OCI-LY1 (cell line): Measurements from ENCODE around the gene CDK5RAP2.

Source experiments
- H2AFZ ChIP-seq: fragments of 200-600 bp; sonication (generic), shearing (Covaris generic); 2 replicates; pipeline ENCODE4 v1.6.0; 2014; ENCODE audit warnings: antibody characterized with exemption, mild to moderate bottlenecking, low read length
- H3F3A ChIP-seq: fragments of 200-600 bp; sonication (generic), shearing (Covaris generic); 2 replicates; pipeline ENCODE4 v1.6.0; 2014; ENCODE audit warnings: mild to moderate bottlenecking, antibody characterized with exemption, low read length, moderate library complexity; ENCODE audit not compliant: insufficient read depth
- H3K27ac ChIP-seq: fragments of 200-600 bp; sonication (generic); 2 replicates; pipeline ENCODE4 v1.5.1; 2014; ENCODE audit warnings: low read length, mixed run types, mild to moderate bottlenecking, low read depth; ENCODE audit not compliant: poor library complexity, severe bottlenecking
- H3K27me3 ChIP-seq: fragments of 200-600 bp; sonication (generic); 2 replicates; pipeline ENCODE4 v1.6.0; 2014; ENCODE audit warnings: antibody characterized with exemption, mild to moderate bottlenecking, low read length, moderate library complexity; ENCODE audit not compliant: insufficient read depth
- H3K36me3 ChIP-seq: fragments of 200-600 bp; sonication (generic); 2 replicates; pipeline ENCODE4 v1.6.1; 2014; ENCODE audit warnings: mild to moderate bottlenecking, antibody characterized with exemption, low read length, moderate library complexity, mixed read lengths; ENCODE audit not compliant: insufficient read depth
- H3K4me1 ChIP-seq: fragments of 200-600 bp; sonication (generic); 2 replicates; pipeline ENCODE4 v1.5.1; 2014; ENCODE audit warnings: mild to moderate bottlenecking, low read length, moderate library complexity; ENCODE audit not compliant: insufficient read depth, severe bottlenecking
- H3K4me2 ChIP-seq: fragments of 200-600 bp; sonication (generic), shearing (Covaris generic); 2 replicates; pipeline ENCODE4 v1.6.1; 2014; ENCODE audit warnings: low read length
- H3K4me3 ChIP-seq: fragments of 200-600 bp; sonication (generic); 2 replicates; pipeline ENCODE4 v1.5.1; 2014; ENCODE audit warnings: low read length, low read depth, mild to moderate bottlenecking, mixed read lengths; ENCODE audit not compliant: poor library complexity, severe bottlenecking
- H3K79me2 ChIP-seq: fragments of 200-600 bp; shearing (Covaris generic); 2 replicates; pipeline ENCODE4 v1.6.1; 2016; ENCODE audit warnings: mixed run types, low read length, mixed read lengths; ENCODE audit not compliant: insufficient read depth
- H3K9ac ChIP-seq: fragments of 200-600 bp; sonication (generic), shearing (Covaris generic); 2 replicates; pipeline ENCODE4 v1.6.1; 2014; ENCODE audit warnings: mild to moderate bottlenecking, low read length, mixed read lengths
- H3K9me2 ChIP-seq: fragments of 200-600 bp; sonication (generic), shearing (Covaris generic); 2 replicates; pipeline ENCODE4 v1.6.1; 2014; ENCODE audit warnings: low read depth, mild to moderate bottlenecking, low read length, mixed read lengths
- H3K9me3 ChIP-seq: fragments of 200-600 bp; shearing (Covaris generic); 2 replicates; pipeline ENCODE4 v1.6.1; 2014; ENCODE audit warnings: low read length, mixed read lengths
- H4K20me1 ChIP-seq: fragments of 200-600 bp; sonication (generic), shearing (Covaris generic); 2 replicates; pipeline ENCODE4 v1.6.0; 2016; ENCODE audit warnings: mild to moderate bottlenecking, low read length; ENCODE audit not compliant: insufficient read depth
- EZH2 ChIP-seq: fragments of 200-600 bp; sonication (generic), shearing (Covaris generic); IDR thresholded peaks from 2 replicates; pipeline ENCODE4 v1.8.0; 2017; ENCODE audit warnings: borderline replicate concordance, mixed run types, mild to moderate bottlenecking, antibody characterized with exemption, low read length, moderate library complexity, mixed read lengths
- TF ChIP-seq, protein P1 (sequence below): fragments of 200-600 bp; sonication (generic), shearing (Covaris generic); IDR thresholded peaks from 2 replicates; pipeline ENCODE4 v1.5.1; 2017; ENCODE audit warnings: mild to moderate bottlenecking, antibody characterized with exemption, low read length, moderate library complexity, mixed read lengths

CDK5RAP2 gene

DNA sequence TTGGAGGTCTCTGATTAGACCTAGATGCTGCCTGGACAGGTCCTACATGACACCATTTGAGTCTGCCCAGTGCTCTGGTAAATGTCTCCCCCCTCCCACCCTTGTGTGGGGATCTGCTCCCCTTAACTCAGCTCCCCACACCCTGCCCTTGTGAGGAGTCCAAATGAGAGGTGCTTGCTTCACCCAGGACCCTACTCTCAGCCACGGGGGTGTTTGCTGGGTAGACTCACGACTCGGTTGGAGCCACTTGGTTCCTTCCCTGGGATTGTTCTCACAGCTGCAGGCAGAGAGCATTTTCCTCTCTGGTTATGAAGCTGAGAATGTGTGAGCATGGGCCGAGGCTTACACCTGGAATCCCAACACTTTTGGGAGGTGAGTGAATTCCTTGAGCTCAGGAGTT, 204.7 kb downstream of the CDK5RAP2 start:
- H3F3A ChIP-seq, result no peaks in the 10 kb centered on the region
- H3K36me3 ChIP-seq, result no peaks in the 10 kb centered on the region
- no peak overlapping the region for H3K4me2 ChIP-seq
- no peak overlapping the region for H3K9ac ChIP-seq
- no peak overlapping the region for H2AFZ ChIP-seq
- H3K9me3 ChIP-seq, result no peaks in the 10 kb centered on the region
- TF ChIP-seq, protein P1, sequence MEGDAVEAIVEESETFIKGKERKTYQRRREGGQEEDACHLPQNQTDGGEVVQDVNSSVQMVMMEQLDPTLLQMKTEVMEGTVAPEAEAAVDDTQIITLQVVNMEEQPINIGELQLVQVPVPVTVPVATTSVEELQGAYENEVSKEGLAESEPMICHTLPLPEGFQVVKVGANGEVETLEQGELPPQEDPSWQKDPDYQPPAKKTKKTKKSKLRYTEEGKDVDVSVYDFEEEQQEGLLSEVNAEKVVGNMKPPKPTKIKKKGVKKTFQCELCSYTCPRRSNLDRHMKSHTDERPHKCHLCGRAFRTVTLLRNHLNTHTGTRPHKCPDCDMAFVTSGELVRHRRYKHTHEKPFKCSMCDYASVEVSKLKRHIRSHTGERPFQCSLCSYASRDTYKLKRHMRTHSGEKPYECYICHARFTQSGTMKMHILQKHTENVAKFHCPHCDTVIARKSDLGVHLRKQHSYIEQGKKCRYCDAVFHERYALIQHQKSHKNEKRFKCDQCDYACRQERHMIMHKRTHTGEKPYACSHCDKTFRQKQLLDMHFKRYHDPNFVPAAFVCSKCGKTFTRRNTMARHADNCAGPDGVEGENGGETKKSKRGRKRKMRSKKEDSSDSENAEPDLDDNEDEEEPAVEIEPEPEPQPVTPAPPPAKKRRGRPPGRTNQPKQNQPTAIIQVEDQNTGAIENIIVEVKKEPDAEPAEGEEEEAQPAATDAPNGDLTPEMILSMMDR, result no peak
- no peak for TF ChIP-seq EZH2
- H3K79me2 ChIP-seq, result no peaks in the 10 kb centered on the region
- no peaks in the 10 kb centered on the region for H3K4me1 ChIP-seq
- peaks cover 12% of the 10 kb centered on the region; the same call in 1 of the 2 replicates for H3K27me3 ChIP-seq
- no peak overlapping the region for H3K27ac ChIP-seq
- no peaks in the 10 kb centered on the region for H4K20me1 ChIP-seq
- H3K9me2 ChIP-seq, result no peaks in the 10 kb centered on the region
- H3K4me3 ChIP-seq, result no peak overlapping the region

DNA sequence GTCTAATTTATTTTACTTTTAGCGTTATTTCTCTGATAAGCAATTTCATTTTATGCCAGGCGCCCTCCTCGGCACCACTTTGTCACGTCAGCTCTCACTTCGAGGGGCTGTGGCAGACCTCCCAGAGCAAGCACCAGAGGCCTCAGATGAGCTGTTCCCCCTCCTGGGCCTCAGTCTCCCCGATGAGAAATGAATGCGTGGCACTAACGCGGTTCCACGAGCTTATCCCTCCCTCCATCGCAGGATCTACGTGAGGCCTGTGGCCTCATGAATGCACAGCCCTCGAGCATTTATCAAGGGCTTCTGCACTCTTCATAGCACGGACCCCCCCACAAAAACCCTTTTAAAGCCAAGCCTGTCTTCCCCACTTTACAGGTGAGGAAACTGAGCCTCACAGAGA, 205.2 kb downstream of the CDK5RAP2 start:
- Histone ChIP-seq H3K4me3 (no peak overlapping the region), H3K9me3 (no peaks in the 10 kb centered on the region), H3K9me2 (no peaks in the 10 kb centered on the region), H4K20me1 (no peaks in the 10 kb centered on the region), H3K27ac (no peak overlapping the region), H2AFZ (no peak overlapping the region), H3K4me2 (no peak overlapping the region), H3K79me2 (no peaks in the 10 kb centered on the region), H3F3A (no peaks in the 10 kb centered on the region), H3K27me3 (peaks cover 12% of the 10 kb centered on the region; the same call in 1 of the 2 replicates), H3K4me1 (no peaks in the 10 kb centered on the region), H3K36me3 (no peaks in the 10 kb centered on the region), H3K9ac (no peak overlapping the region)
- TF ChIP-seq, protein P1, result no peak
- no peak for TF ChIP-seq EZH2

DNA sequence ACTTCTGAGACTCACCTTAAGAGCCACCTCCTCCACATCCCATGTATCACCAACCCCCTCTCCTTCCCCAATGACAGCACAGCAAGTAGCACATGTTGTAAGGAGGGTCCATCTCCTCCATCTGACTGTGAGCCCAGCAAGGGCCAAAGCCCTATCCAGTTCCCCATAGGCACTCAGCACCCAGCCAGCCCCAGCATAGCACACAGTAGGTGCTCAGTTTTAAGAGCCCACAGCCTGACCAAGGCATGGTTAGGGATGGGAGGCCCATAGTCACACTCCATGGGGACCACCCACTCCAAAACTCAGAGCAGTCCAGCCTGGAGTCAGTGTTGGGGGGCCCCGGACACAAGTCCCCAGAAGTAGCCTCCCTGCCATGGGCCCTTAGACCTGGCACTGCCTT, 205.7 kb downstream of the CDK5RAP2 start:
- Histone ChIP-seq H3K4me2 (no peak overlapping the region), H4K20me1 (no peaks in the 10 kb centered on the region), H3K36me3 (no peaks in the 10 kb centered on the region), H3K9ac (no peak overlapping the region), H2AFZ (no peak overlapping the region), H3K27ac (no peak overlapping the region), H3K4me3 (no peak overlapping the region), H3F3A (no peaks in the 10 kb centered on the region), H3K4me1 (no peaks in the 10 kb centered on the region), H3K79me2 (no peaks in the 10 kb centered on the region), H3K9me3 (no peaks in the 10 kb centered on the region), H3K9me2 (no peaks in the 10 kb centered on the region), H3K27me3 (peaks cover 12% of the 10 kb centered on the region; the same call in 1 of the 2 replicates)
- TF ChIP-seq, protein P1, result no peak
- no peak for TF ChIP-seq EZH2
